ENCODE results near the gene FAM151A.

The FAM151A gene

DNA sequence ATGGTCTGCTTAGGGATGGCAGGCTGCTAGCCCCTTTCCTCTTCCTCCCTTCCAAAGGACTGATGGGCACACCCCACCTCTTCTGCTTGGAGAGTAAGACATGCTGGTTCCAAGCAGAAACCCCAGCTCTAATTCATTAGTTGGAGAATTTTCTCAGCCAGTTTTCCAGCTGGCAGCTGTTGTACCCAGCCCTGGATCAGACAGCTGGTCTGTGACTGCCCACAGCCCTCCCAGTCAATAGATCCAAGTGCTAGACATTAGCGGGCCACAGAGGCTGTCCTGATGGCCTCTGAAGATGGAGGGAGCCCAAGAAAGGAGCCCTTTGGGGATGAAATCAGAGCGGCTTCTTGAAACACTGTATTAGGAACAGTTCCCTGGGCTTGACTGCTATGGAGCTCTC lies 39.5 kb downstream of the FAM151A start:
- DNase-seq (ENCODE audit: low read depth): no peak
- no peak overlapping the region for H3K4me3 ChIP-seq (ENCODE audit: low read depth, low read length)
- TF ChIP-seq, protein P1, sequence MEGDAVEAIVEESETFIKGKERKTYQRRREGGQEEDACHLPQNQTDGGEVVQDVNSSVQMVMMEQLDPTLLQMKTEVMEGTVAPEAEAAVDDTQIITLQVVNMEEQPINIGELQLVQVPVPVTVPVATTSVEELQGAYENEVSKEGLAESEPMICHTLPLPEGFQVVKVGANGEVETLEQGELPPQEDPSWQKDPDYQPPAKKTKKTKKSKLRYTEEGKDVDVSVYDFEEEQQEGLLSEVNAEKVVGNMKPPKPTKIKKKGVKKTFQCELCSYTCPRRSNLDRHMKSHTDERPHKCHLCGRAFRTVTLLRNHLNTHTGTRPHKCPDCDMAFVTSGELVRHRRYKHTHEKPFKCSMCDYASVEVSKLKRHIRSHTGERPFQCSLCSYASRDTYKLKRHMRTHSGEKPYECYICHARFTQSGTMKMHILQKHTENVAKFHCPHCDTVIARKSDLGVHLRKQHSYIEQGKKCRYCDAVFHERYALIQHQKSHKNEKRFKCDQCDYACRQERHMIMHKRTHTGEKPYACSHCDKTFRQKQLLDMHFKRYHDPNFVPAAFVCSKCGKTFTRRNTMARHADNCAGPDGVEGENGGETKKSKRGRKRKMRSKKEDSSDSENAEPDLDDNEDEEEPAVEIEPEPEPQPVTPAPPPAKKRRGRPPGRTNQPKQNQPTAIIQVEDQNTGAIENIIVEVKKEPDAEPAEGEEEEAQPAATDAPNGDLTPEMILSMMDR (IDR thresholded peaks at IDR 0.05; ENCODE audit: insufficient read depth, low read depth, low read length, missing control alignments): no peak

DNA sequence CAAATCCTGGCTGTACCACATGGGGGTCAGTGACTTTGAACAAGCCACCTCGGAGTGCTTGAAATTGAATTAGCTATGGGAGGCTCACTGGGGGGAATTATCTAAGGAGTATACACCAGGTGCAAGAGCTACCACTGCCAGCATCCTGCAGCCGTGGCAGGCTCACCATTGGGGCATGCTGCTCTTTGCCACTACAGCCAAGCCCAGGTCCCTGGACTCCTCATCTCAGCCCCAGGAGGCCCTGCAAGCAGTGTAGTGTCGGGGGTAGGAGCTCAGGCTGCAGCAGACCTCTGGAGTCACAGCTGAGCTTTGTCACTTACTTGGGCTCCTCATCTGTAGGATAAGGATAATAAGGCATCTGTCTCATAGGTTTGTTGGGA lies 40.0 kb downstream of the FAM151A start:
- TF ChIP-seq, protein P1 (IDR thresholded peaks at IDR 0.05; ENCODE audit: insufficient read depth, low read depth, low read length, missing control alignments): no peak
- DNase-seq (ENCODE audit: low read depth): no peak
- no peak overlapping the region for H3K4me3 ChIP-seq (ENCODE audit: low read depth, low read length)

DNA sequence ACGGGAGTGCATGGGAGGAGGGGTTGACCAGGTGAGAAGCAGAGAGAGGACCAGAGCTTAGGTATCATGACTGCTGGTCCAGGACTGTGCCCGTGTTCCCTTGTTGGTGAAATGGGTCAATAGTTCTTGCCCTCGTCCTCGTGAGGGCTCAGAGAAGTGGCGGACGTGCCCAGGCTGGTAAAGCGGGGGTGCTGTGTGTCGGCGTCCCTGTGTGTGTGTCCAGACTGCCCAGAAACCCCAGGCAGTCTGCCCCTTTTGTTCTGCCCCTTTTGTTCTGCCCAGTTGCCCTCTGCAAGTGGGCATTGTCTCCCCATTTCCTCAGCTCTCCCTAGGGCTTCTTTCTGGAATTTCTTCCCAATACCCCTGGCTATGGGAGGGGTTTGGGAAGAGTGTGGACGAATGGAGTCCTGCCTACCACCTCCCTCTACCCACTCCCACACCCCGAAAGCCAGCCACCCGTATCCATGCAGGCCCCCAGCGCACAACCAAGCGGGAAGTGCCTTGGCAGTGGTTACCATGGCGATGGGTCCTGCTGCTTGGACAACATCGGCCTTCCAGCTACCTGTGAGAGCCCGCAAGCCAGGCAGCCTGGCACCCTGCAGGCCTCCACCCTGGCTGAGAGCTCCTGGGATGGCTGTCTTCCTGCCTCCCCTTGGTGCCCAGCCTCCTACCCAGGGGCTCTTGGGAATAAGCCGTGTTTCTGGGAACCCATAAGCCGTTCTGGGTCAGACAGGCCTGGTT lies 40.6 kb downstream of the FAM151A start:
- TF ChIP-seq, protein P1 (IDR thresholded peaks at IDR 0.05; ENCODE audit: insufficient read depth, low read depth, low read length, missing control alignments): no peak
- no peak overlapping the region for H3K4me3 ChIP-seq (ENCODE audit: low read depth, low read length)
- DNase-seq (ENCODE audit: low read depth): no peak

DNA sequence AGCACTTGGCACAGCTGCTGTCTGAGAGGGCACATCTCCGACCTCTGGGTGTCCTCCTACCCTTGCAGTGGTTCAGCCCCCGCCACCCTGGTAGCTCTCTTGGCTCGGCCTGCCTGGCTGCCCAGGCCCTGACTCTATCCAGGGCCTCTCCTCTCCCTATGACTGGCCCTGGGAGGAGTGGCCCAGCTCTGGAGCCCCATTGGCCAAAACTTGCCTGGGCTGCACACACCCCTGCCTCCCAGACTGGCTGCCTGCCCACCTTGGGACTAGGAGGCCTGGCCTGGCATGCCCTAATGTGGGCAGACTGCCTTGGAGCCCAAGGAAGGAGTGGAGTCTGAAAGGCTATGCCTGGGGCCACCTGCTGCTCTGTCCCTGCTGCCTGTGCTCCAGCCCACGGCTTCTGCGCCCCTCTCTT lies 41.7 kb downstream of the FAM151A start:
- TF ChIP-seq, protein P1 (IDR thresholded peaks at IDR 0.05; ENCODE audit: insufficient read depth, low read depth, low read length, missing control alignments): no peak
- no peak overlapping the region for H3K4me3 ChIP-seq (ENCODE audit: low read depth, low read length)
- DNase-seq (ENCODE audit: low read depth): no peak

DNA sequence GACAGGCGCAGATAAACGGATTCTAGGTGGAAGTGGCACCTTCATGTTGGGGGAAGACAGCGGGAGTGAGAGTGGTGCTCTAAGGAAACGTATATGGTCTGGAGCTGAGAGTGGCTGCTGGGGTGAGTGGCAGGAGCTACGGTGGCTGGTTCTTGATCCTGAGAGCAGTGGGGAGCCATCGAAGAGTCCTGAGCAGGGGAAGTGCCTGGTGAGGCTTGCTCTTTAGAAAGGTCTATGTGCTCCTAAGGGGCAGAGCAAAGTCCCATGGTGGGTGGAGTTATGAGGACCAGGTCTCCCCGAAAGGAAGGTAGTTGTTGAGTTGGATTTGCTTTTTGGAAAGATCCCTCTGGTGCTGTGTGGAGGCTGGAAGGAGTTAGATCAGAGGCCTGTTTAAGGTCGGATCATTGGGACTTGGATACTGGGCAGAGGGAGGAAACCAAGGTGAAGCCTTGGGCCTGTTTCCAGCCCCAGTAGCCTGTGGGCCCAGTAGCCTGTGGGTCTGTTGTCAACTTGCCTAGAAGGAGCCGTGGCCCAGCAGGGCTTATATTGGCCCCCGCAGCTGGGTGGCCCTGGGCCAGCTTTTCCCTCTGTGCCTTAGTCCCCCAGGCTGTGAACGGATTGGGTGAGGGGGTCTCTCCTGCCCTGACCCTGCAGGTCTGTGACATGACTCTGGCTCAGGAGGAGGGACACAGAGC lies 42.3 kb downstream of the FAM151A start:
- no peak overlapping the region for H3K4me3 ChIP-seq (ENCODE audit: low read depth, low read length)
- TF ChIP-seq, protein P1 (IDR thresholded peaks at IDR 0.05; ENCODE audit: insufficient read depth, low read depth, low read length, missing control alignments): no peak
- DNase-seq (ENCODE audit: low read depth): no peak

DNA sequence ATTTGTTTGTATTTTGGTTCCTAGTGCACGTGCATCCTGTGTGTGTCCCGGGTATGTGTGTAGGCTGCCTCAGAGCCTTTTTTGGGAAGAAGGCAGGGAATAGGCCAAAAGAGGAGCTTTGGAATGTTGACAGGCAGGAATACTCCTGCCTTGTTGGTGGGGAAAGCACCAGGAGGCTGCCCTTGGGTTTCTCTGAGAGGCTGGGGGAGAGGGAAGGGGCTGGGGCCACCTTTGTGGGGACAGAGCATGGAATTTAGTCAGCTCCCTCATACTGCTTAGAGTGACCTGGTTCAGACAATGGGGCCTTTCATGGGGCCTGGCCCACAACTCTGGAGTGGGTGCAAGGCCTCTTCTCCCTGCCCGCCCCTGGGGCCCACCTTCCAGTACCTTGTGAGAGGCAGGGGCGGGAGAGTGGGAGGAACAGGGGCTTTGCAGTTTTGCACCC lies 44.0 kb downstream of the FAM151A start:
- TF ChIP-seq, protein P1 (IDR thresholded peaks at IDR 0.05; ENCODE audit: insufficient read depth, low read depth, low read length, missing control alignments): no peak
- H3K4me3 ChIP-seq (ENCODE audit: low read depth, low read length): no peak overlapping the region
- no peak for DNase-seq (ENCODE audit: low read depth)

All from GM12865 (cell line).